GM21423 (cell line): ENCODE data around the gene SPAM1.
"Not testable (repeated sequence)": the region's sequence is repeated elsewhere in the genome, so short reads cannot be mapped to it uniquely, and the experiment has no call there.

Experiments
- ATAC-seq: cut with Tn5 transposase; IDR thresholded peaks from one replicate; pipeline ENCODE4 v1.9.1; 2021; ENCODE audit warnings: mild to moderate bottlenecking, moderate library complexity; ENCODE audit not compliant: unreplicated experiment

The SPAM1 gene

GRCh38 chr7:123948136-123948535, 23.1 kb downstream of the SPAM1 start:
- no peak for ATAC-seq

- no peak for ATAC-seq
Observed at GRCh38 chr7:123958186-123958703, 33.2 kb downstream of the SPAM1 start.

GRCh38 chr7:123961771-123962170, 36.7 kb downstream of the SPAM1 start:
- no peak for ATAC-seq

GRCh38 chr7:123966936-123967335, 41.9 kb downstream of the SPAM1 start:
- ATAC-seq, result no peak

GRCh38 chr7:123972045-123972444, 47.0 kb downstream of the SPAM1 start:
- ATAC-seq, result no peak

GRCh38 chr7:123972831-123973230, 47.8 kb downstream of the SPAM1 start:
- no peak for ATAC-seq

GRCh38 chr7:123974326-123974908, 49.4 kb downstream of the SPAM1 start:
- ATAC-seq, result no peak

- ATAC-seq, result no peak
Observed at GRCh38 chr7:123975084-123975483, 50.0 kb downstream of the SPAM1 start.

GRCh38 chr7:123977081-123977480, 52.0 kb downstream of the SPAM1 start:
- ATAC-seq, result no peak

GRCh38 chr7:123979876-123980275, 54.8 kb downstream of the SPAM1 start:
- ATAC-seq, result no peak

GRCh38 chr7:123987445-123987844, 62.4 kb downstream of the SPAM1 start:
- ATAC-seq, result no peak

- ATAC-seq, result no peak
Observed at GRCh38 chr7:123992913-123993518, 68.0 kb downstream of the SPAM1 start.

GRCh38 chr7:123993996-123994395, 69.0 kb downstream of the SPAM1 start:
- ATAC-seq, result no peak

- ATAC-seq, result no peak
Observed at GRCh38 chr7:123994449-123994848, 69.4 kb downstream of the SPAM1 start.

GRCh38 chr7:123995617-123996326, 70.7 kb downstream of the SPAM1 start:
- no peak for ATAC-seq

- no peak for ATAC-seq
Observed at GRCh38 chr7:123996327-123996625, 71.2 kb downstream of the SPAM1 start.

- no peak for ATAC-seq
Observed at GRCh38 chr7:123998921-123999320, 73.9 kb downstream of the SPAM1 start.

GRCh38 chr7:123999703-124000102, 74.7 kb downstream of the SPAM1 start:
- ATAC-seq, result no peak

- not testable (repeated sequence) for ATAC-seq
Observed at GRCh38 chr7:124008296-124008695, 83.3 kb downstream of the SPAM1 start.

GRCh38 chr7:124009321-124009720, 84.3 kb downstream of the SPAM1 start:
- ATAC-seq, result no peak
